ENCODE data around the gene SLC35D3.
"Not testable (repeated sequence)": the region's sequence is repeated elsewhere in the genome, so short reads cannot be mapped to it uniquely, and the experiment has no call there.

SLC35D3 gene

DNA sequence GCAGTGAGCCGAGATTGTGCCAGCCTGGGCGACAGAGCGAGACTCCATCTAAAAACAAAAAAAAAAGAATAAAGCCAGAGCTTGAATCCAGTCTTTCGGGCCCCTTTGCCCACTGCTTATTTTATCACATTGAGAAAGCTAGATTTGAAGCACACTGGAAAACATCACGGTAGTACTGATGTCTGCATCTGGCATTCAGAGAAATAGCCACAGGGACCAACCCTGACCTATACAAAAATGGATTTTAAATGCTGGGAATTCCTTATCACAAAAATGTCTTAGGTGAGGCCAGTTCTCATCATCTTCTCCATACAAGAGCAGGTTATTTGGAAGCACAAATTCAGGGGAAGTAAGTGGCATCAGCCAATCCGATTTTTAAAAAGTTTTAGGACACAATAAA lies 49.5 kb downstream of the SLC35D3 start:
- no peak for DNase-seq (ENCODE audit: low read depth)
- TF ChIP-seq, protein P1, sequence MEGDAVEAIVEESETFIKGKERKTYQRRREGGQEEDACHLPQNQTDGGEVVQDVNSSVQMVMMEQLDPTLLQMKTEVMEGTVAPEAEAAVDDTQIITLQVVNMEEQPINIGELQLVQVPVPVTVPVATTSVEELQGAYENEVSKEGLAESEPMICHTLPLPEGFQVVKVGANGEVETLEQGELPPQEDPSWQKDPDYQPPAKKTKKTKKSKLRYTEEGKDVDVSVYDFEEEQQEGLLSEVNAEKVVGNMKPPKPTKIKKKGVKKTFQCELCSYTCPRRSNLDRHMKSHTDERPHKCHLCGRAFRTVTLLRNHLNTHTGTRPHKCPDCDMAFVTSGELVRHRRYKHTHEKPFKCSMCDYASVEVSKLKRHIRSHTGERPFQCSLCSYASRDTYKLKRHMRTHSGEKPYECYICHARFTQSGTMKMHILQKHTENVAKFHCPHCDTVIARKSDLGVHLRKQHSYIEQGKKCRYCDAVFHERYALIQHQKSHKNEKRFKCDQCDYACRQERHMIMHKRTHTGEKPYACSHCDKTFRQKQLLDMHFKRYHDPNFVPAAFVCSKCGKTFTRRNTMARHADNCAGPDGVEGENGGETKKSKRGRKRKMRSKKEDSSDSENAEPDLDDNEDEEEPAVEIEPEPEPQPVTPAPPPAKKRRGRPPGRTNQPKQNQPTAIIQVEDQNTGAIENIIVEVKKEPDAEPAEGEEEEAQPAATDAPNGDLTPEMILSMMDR (conservative IDR thresholded peaks at IDR 0.05; ENCODE audit: low read depth, low read length): no peak
- H3K4me3 ChIP-seq (ENCODE audit: low read depth, low read length): no peak overlapping the region

DNA sequence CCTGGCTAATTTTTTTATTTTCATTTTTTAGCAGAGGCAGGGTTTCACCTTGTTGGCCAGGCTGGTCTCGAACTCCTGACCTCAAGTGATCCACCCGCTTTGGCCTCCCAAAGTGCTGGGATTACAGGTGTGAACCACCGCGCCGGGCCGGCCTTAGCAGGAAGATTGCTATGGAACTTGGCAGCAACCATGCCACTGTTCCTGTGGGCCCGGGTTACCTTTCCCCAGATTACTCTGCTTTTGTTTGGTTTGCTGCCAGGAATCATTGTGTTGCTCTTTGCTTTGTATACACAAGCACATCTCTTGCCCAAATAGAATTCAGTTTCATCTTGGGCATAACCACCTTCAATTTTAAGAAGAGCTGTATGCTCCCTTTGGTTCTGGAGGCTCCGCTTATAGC lies 51.7 kb downstream of the SLC35D3 start:
- DNase-seq (ENCODE audit: low read depth); H3K4me3 ChIP-seq (ENCODE audit: low read depth, low read length): not testable (repeated sequence)
